ENCODE data around the gene IFNL2.
"Not testable (repeated sequence)": the region's sequence is repeated elsewhere in the genome, so short reads cannot be mapped to it uniquely, and the experiment has no call there.

The IFNL2 gene

GRCh38 chr19:39297931-39298634 lies 29.9 kb downstream of the IFNL2 start:
- peak; percentile 54 for DNase-seq

DNA sequence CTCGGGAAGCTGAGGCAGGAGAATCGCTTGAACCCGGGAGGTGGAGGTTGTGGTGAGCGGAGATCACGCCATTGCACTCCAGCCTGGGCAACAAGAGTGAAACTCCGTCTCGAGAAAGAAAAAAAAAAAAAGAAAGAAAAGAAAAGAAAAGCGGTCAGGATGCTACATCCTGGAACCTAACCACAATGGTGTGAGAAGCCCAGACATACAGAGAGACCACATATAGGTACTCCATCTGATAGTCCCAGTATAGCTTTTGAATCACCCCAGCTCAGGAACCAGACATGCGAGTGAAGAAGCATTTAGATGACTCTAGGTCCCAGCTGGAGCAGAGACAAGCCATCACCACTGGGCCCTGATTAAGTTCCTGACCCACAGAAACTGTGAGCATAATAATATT lies 31.2 kb downstream of the IFNL2 start:
- no peak for DNase-seq

- no peak for DNase-seq
These were observed 31.6 kb downstream of the IFNL2 start for GRCh38 chr19:39299832-39300231.

- DNase-seq: no peak
These were observed 32.8 kb downstream of the IFNL2 start for GRCh38 chr19:39301021-39301420.

- DNase-seq: no peak
These were observed 33.4 kb downstream of the IFNL2 start for GRCh38 chr19:39301562-39301961.

GRCh38 chr19:39303373-39304184 lies 35.4 kb downstream of the IFNL2 start:
- DNase-seq: no peak

- DNase-seq: no peak
These were observed 36.0 kb downstream of the IFNL2 start for GRCh38 chr19:39304185-39304513.

DNA sequence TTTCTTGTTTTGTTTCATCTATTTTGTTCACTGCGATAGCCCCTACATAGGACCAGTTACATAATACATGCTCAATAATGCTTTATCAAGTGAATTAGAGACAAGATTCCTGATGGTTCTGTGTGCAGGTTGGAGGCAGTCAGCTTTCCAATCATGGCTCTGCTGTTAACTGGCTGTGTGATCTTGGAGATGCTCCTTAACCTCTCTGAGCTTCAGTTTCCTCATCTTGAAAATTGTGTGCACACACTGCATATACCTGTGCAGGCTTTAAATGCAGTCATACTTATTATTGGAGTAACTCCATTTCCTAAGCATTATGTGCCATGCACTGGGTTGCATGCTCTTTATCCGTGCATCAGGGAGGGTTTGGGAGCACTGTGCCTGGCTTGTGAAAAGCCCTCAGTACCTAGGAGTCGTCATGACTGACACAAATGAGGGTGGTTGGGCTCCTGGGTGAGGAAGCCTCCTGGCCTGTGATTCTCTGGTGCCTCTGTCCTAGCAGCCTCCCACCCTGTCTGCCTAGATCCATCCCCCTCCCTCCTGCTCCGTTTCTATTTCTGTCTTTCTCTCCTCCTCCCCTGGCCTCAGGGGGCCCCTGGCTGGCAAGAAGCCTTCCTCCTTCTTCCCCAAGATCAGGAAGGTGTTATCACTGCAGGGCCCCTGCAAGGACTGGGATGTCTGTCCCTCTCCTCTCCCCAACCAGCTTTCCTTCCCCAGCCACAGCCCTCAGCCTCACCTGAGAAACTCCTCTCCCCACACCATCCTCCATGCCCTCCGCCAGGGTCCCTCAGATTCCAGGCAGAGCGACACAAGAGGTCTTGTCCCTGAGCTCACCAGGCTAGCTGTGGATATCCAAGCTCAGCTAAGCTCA lies 36.7 kb downstream of the IFNL2 start:
- DNase-seq: no peak

DNA sequence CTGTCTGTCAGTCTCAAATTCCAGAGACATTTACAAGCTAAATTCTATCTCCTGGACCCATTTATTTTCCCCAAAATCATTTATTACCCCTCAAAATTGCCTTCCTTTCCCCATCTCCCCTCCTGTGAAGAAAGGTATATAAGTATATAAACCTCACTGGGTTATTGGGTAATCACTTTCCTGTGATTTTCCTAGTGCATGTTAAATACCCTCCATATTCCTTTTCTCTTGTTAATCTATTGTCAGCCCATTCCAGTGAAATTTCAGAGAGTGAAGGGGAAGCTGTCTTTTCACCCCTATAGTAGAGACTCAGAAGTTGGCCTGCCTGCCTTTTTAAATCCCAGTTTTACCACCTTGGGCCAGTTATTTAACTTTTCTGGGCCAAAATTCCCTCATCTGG lies 37.9 kb downstream of the IFNL2 start:
- no peak for DNase-seq

DNA sequence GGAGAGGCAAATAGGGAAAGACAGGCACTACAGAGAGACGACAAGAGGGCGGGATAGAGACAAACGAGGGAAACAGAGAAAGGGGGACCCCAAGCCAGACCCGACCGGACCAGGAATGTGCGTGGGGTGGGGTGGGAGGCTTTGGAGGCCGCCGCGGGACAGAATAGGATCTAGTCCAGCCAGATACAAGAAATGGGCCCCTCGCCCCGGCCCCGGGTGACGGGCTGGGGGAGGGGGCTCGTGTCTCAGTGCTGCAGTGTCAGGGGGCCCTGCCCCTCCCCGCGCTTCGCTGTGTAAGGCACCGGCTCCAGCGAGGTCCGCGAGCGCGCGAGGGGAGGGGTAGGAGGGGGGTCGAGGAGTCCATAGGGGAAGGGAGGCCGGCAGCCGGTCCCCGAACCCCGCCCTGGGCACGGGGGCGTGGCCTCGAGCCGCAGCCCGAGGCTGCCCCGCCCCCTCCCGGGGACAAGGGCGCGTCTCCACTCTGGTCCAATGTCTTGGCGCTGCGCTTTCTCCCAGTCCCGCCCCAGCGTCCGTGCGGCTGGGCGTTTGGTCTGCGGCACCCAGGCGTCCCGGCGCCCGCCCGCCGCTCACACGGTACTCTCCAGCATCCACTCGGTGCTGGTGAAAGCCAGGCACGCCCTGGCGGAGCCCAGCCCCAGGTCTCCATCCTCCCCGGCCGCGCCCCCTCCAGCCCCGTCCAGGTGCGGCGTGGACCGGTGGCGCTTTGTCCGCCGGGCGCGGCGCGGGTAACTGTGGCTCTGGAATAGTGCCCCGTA lies 39.0 kb downstream of the IFNL2 start:
- no peak for DNase-seq

DNA sequence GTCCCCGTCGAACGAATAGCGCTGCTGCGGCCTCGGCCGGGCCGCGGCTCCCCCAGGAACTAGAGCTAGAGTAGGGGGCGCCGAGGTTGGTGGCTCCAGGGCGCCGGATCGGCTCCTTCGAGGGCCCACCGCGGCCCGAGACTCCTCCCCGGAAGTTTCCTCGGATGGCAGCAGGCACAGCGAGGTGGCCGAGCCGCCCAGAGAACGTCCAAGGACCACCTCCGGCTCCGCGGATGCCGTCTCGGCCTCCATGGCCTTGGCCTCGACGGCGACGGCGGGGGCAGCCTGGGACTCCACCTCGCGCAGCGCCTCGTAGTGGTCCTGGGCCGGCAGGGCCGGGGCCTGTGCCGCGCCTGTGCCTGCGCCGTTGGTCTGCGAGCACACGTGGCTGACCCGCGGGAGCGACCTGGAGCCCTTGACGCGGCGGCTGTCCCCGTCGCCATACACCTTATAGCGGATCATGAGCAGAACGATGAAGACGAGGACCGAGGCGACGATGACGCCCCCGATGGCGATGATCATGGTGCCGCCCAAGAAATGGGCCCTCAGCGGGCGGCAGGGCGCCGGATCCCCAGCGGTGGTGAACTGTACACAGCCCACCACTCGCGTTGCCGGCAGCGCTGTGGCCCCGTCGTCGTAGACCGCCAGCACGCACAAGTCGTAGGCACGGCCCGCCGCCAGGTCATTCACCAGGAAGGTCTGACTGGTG lies 39.8 kb downstream of the IFNL2 start:
- DNase-seq: no peak

DNA sequence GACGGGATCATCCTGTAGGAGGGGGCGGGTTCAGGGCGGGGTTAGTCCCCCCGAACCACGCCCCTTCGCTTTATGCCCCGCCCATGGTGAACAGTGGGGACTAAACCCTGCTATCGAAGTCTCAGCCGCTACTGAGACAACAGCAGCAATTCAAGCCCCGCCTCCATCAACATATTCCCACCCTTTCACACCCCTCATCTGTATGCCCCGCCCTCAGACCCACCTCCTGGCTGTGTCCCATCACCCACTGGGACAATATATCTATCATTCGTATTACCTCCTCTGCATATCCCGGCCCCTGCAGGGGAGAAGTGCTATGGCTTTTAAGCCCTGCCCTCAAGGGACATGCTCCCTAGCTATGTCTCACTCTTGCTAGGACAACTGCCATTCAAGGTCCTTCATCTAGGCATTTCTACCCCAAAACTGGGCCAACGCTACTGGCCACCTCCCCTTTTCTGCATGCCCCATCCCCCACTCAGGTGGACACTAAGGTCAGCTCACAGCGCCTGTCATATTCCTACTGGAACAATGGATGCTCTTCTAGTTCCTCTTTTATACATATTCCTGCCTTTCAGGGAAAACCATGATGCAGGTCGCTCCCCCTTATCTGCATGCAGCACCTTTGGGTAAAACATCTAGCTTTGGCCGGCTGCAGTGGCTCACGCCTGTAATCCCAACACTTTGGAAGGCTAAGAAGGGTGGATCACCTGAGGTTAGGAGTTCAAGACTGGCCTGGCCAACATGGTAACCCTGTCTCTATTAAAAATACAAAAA lies 40.5 kb downstream of the IFNL2 start:
- no peak for DNase-seq

GRCh38 chr19:39309305-39309670 lies 41.1 kb downstream of the IFNL2 start:
- not testable (repeated sequence) for DNase-seq

DNA sequence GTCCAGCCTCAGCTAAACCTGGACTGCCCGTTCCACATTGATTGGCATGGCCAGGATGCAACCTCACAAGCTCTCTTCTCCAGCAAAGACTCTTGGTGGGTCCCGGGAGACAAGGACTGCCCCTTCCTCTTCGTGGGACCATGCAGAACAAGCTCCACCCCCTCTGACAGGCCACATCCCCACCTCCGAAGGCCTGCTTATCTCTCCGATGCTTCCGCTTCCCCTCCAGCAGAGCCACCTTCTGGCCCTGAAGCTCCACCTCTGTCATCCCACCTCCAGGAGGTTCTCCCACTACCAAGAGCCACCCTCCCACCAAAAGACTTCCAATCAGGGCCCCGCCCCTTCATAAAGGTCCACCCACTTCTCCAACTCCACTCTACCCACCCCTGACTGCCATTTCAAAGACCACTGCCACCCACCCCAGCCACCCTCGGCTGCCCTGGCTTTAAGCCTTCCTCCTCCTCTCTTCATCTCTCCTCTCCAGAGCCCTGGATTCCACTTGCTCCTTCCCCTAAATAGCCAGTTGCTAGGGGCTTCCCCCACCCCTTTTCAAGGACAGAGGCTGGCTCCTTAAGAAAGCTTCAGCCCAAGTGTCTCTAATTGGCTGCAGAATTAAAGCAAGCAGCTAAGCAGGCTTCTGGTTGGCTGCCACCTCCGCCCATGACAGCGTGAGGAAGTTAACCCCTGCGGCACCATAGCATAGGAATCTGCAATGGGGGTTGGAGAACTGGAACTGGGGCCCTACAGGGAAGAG lies 42.5 kb downstream of the IFNL2 start:
- no peak for DNase-seq

- DNase-seq: no peak
These were observed 46.0 kb downstream of the IFNL2 start for GRCh38 chr19:39314016-39314728.

DNA sequence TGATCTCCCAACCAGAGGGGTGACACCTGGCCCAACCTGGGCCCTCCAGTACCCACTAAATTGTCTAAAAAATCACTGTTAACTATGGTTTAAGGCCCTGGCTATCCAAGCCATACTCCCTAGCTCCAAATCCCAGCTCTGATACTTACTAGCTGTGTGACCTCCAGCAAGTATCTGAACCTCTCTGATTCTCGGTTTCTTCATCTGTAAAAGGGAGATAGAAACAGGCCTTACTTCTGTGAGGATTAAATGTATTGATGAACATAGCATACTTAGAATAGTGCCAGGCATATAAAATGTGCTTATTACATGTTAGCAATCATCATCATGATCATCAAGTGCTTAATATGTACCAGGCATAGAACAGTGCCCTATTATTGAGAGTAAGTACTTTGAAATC lies 47.7 kb downstream of the IFNL2 start:
- DNase-seq: no peak

DNA sequence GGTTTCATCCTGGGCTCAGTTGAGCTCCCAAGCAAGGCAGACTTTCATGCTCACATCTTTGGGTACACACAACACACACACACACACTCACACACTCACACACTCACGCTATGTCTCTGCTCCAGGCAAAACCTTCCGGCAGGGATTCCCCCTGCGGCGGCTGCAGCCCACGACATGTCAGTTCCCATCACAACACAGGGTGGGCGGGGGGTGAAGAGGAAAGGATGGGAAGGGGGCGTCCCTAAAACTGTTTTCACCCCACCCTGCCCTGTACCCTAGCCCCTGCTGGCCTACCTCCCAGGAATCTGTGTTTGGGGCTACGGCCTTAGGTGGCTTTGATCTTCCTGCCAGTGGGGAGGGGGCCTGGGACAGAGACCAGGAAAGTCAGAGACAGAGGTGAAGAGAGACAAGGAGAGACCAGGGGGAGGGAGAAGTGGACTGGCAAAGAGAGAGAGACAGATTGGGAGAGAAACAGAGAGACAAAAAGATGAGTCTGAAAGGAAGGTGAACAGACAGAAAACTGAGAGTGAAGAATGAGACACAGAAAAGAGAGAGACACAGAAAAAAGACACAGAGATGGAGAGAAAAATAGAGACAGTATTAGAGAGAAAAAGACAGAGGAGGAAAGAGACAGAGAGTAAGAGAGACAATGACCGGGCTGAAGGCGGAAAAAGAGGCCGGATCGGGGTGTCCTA lies 48.6 kb downstream of the IFNL2 start:
- DNase-seq: no peak

GRCh38 chr19:39317476-39317875 lies 49.3 kb downstream of the IFNL2 start:
- no peak for DNase-seq

GRCh38 chr19:39318071-39318470 lies 49.9 kb downstream of the IFNL2 start:
- no peak for DNase-seq
